ENCODE measurements around the gene USE1.

USE1 gene

DNA sequence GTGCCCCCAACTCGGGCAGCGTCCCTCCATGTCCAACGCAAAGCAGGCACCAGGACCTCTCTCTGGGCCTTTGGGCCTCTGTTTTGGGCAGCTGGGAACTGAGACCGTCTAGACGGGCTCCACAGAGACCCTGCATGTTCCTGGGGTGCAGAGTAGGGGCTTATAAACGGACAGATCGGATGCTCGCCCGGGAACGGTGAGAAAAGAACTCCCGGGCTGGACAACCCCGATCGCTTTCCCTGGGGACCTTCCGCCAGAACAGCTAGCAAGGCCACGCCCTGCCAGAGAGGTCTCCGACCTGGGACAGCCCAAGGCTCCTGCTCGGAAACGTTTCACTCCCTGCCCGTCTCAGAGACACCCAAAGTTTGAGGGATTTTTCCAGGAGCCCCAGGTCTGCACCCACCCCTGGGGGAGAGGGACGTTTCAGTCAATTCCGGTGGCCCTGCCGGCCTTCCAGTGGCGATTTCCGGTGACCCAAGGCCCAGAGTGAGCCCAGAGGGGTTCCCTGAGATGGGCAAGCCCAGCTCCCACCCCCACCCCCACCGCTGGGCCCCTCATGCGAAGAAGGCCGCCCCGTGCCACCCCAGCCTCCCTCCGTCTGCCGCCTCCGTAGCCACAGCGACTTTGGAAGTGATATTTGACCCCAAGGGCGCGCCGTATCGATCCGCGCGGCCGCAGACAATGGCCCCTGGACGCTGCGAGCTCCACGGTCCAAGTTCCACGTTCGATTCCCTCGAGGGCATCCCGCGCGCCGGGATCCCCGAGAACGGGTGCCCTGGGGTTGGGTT is 28.9 kb downstream of the USE1 start:
- Histone ChIP-seq H3K36me3 (peaks cover 0 to 23% (median 16%) of the 10 kb centered on the region in 11 experiments; a peak in 10 of 22 replicates), H4K20me1 (peaks cover 22 to 55% (median 41%) of the 10 kb centered on the region in 11 experiments; a peak in 21 of 22 replicates), H3K4me1 (peaks cover 37 to 64% (median 53%) of the 10 kb centered on the region in 10 experiments), H3K4me2 (peak overlapping the region; percentile 93 to 100 (median 99)), H3K9ac (peak overlapping the region; percentile 83 to 91 (median 87)), H3K27me3 (no peaks in the 10 kb centered on the region), H3K9me3 (replicated peaks in 1 of 11) (no peaks in the 10 kb centered on the region), H3K27ac (peak overlapping the region; percentile 53 to 92 (median 80); a peak in 18 of 22 replicates), H3K4me3 (peak overlapping the region; percentile 79 to 98 (median 90))
- TF ChIP-seq Cebpa-rat (IDR thresholded peaks at IDR 0.05): no peak

DNA sequence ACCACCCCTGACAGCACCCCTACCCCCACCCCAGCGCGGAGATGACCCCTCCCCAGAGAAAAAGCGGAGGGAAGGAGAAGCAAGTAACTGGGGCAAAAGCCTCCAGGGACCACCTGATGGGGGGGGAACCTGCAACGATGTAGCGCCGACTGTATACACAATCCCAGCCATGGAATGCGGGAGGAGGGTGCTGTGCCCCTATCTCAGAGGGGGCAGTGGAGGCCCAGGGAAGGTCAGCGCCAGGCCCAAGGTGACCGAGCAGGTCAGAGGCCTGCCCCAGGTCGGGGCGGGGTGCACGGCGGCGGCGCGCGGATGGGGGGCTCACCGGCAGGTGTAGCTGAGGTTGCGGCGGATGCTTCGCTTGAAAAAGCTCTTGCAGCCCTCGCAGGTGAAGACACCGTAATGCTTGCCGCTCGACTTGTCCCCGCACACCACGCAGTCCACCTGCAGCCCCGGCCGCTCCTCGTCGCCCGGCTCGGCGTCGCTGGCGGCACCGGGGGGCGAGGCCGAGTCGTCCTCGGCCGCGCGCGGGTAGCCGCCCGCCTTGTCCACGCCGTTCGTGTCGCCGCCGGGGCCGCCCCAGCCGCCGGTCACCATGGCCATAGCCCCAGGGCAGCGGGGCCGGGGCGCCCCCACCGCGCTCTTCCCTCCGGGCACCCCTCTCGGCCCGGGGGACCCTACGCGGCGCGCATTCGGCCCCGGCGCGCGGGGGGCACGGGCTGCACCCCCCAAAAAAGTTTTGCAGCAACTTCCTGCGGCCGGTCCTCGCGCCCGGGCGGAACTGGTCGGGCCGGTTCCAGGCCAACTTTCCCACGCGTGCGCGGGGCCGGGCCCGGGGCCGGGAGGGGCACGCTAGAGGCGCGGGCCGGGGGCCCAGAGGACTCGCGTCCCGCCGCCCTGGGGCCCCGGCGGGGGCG is 29.7 kb downstream of the USE1 start:
- TF ChIP-seq Cebpa-rat (IDR thresholded peaks at IDR 0.05): no peak
- Histone ChIP-seq H3K4me1 (peaks cover 37 to 66% (median 55%) of the 10 kb centered on the region in 10 experiments), H3K27me3 (no peaks in the 10 kb centered on the region), H3K9me3 (replicated peaks in 1 of 11) (no peaks in the 10 kb centered on the region), H3K4me2 (peak overlapping the region; percentile 93 to 100 (median 99)), H3K4me3 (peak overlapping the region; percentile 79 to 98 (median 90)), H3K27ac (peak overlapping the region; percentile 53 to 92 (median 80)), H3K9ac (peak overlapping the region; percentile 83 to 91 (median 87)), H3K36me3 (peaks cover 0 to 17% (median 10%) of the 10 kb centered on the region in 11 experiments; a peak in 10 of 22 replicates), H4K20me1 (peaks cover 22 to 53% (median 40%) of the 10 kb centered on the region in 11 experiments; a peak in 21 of 22 replicates)

DNA sequence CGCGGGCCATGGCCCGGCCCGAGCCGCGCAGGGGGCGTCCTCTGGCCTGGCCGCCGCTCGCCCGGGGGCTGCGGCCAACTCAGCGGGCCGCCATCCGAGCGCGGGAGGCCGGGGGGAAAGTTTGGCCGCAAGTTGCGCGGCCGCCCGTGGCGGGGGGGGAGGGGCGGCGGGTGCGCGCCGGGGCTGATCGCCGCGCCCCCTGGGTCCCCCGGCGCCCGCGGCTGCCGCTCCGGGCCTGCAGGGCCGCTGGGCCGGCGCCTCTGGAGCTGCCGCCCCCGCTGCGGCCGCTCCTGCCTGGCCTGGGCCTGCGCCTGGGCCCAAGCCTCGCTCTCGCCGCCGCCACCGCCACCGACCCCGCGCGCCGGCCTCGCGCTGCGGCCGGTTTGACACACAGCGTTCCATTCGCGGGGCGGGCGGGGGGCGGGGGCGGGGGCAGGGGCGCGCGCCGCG is 30.4 kb downstream of the USE1 start, which contains the start of gene NR2F6:
NR2F6 (minus strand) TSS at position 385 of the 450 bp plus-strand sequence. CDS start 699 bp downstream, outside the sequence.
- peak within 1 kb of the TSS; percentile 93 to 100 (median 99) for H3K4me2 ChIP-seq
- H3K9me3 ChIP-seq (replicated peaks in 1 of 11): no peaks in the 10 kb centered on the region
- no peak for TF ChIP-seq Cebpa-rat (IDR thresholded peaks at IDR 0.05)
- peak within 1 kb of the TSS; percentile 78 to 92 (median 88) for H3K27ac ChIP-seq
- H3K36me3 ChIP-seq: peaks cover 0 to 10% (median 3%) of the 10 kb centered on the region in 11 experiments; a peak in 10 of 22 replicates
- peaks cover 18 to 46% (median 34%) of the 10 kb centered on the region in 11 experiments; a peak in 21 of 22 replicates for H4K20me1 ChIP-seq
- no peaks in the 10 kb centered on the region for H3K27me3 ChIP-seq
- H3K9ac ChIP-seq: peak within 1 kb of the TSS; percentile 84 to 91 (median 87)
- peak within 1 kb of the TSS; percentile 79 to 98 (median 90) for H3K4me3 ChIP-seq
- peaks cover 37 to 68% (median 55%) of the 10 kb centered on the region in 10 experiments for H3K4me1 ChIP-seq

DNA sequence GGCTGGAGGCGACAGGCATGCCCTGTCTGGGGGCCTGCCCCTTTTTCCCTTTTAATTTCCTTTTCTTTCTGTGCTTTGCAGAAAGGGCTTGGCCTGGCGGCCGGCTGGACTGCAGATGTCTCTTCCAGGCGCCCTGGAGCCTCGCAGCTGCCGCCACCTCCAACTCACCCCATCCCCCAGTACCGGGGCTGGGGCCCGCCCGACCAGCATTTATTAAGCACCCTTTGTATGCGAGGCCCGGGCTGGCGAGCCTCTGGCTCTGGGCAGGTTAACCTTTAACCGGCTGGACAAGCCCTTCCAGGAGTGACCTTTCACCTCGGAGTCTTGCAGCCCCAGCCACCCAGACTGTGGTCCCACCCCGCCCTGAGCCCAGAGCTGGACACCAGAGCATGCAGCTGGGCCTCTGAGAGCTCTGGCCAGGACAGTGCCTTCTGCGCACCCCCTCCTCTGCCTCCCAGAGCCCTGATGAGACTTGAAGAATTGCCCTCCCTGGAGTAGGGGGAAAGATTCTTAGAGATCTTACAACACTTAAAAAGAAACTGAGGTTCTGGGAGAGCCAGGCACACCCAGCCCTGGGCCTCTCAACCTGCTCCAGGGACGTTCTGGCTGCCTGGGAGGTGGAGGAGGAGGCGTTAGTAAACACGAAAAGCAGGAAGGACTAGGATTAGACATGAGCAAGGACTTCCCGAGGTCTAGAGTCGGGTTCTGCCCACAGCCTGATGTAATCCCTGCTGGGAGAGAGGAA is 31.7 kb downstream of the USE1 start:
- Histone ChIP-seq H3K27ac (peak overlapping the region; percentile 78 to 92 (median 88); a peak in 21 of 22 replicates), H3K36me3 (no peaks in the 10 kb centered on the region), H3K4me1 (peaks cover 35 to 57% (median 49%) of the 10 kb centered on the region in 10 experiments), H3K4me3 (peak overlapping the region; percentile 43 to 94 (median 62)), H3K27me3 (no peaks in the 10 kb centered on the region), H4K20me1 (peaks cover 6 to 33% (median 21%) of the 10 kb centered on the region in 11 experiments; a peak in 20 of 22 replicates), H3K9ac (peak overlapping the region; percentile 80 to 88 (median 85); a peak in 21 of 22 replicates), H3K9me3 (replicated peaks in 1 of 11) (no peaks in the 10 kb centered on the region), H3K4me2 (peak overlapping the region; percentile 76 to 97 (median 93))
- no peak for TF ChIP-seq Cebpa-rat (IDR thresholded peaks at IDR 0.05)

DNA sequence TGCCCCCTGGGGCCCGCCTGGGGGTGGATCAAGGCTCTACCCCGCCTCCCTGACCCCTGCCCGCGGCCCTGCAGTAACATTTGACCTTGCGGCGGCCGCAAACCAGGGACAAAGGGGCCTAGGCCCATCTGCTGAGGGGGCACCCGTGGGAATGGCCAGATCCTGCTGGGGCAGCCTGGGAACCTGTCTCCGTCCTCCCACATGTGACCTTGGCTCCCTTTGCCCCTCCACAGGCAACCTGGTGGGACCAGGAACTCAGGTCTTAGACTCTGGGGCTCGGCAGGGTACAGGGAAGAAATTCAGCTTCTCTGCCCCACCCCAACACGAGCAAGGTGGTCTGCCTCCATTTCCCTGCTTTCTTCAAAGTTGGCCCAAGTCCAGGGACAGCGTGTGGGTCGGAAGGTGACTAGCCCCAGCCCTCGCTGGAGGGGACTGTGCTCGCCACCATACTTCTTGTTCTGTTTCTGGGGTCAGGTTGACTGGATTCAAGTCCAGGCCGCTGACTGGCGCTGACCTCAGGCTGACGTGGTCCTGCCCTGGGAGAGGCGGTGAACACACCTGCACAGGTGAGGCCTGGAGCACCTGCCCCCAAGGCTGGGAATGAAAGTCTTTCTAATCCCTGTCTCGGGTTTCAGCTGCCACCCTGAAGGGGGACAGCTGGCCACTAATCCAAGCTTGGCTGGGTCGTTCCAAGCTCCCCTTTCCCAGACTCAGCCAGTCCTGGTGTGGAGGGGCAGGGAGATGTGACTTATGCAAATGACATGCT is 33.0 kb downstream of the USE1 start:
- no peak for TF ChIP-seq Cebpa-rat (IDR thresholded peaks at IDR 0.05)
- peak overlapping the region in 2 of 11 experiments; percentile 8 to 17; a peak in 1 of 22 replicates for H3K9ac ChIP-seq
- no peaks in the 10 kb centered on the region for H3K36me3 ChIP-seq
- peak overlapping the region in 4 of 11 experiments; percentile 2 to 91 (median 50); a peak in 4 of 22 replicates for H3K27ac ChIP-seq
- H4K20me1 ChIP-seq: peaks cover 0 to 19% (median 8%) of the 10 kb centered on the region in 11 experiments; a peak in 18 of 22 replicates
- no peak overlapping the region for H3K4me3 ChIP-seq
- no peaks in the 10 kb centered on the region for H3K9me3 ChIP-seq (replicated peaks in 1 of 11)
- no peaks in the 10 kb centered on the region for H3K27me3 ChIP-seq
- peak overlapping the region in 8 of 11 experiments; percentile 15 to 97 (median 92); a peak in 11 of 22 replicates for H3K4me2 ChIP-seq
- H3K4me1 ChIP-seq: peaks cover 22 to 45% (median 37%) of the 10 kb centered on the region in 10 experiments

DNA sequence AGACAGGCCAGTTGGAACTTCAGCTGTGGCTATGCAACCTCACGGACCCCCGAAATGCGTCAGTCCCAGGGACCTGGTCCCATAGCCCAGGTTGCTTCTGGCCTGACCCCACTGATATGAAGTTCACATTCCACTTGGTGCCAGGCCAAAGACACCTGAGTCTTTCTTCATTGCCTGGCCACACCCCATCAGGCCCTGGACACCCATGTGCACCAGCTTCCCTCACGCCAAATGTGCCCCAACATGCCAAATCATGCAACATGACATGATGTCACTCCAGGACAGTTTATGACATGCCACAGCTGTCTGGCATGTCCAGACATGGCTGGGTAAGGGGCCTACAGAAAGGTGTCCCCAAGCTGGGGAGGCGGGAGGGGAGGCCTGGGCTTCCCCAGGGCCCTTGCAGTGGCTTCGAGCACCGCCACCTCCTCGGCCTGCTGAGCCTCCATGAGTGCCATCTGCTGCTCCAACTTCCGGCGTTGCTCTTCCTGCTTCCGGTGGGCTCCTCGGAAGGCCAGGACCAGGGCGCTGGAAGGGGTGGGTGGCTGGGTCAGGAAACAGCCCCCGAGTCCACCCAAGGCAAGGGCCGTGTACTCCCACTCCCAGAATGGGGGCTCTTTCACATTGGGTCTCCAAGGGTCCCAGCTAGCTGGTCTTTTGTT is 34.9 kb downstream of the USE1 start:
- Histone ChIP-seq H3K4me3 (no peak overlapping the region), H3K9me3 (replicated peaks in 1 of 11) (no peaks in the 10 kb centered on the region), H3K36me3 (no peaks in the 10 kb centered on the region), H3K9ac (no peak overlapping the region), H3K4me1 (peaks cover 16 to 42% (median 29%) of the 10 kb centered on the region in 10 experiments), H3K27me3 (no peaks in the 10 kb centered on the region), H4K20me1 (peaks cover 0 to 2% (median 0%) of the 10 kb centered on the region in 11 experiments; a peak in 5 of 22 replicates), H3K27ac (no peak overlapping the region; a peak in 2 of 22 replicates), H3K4me2 (no peak overlapping the region; a peak in 1 of 22 replicates)
- TF ChIP-seq Cebpa-rat (IDR thresholded peaks at IDR 0.05): no peak

DNA sequence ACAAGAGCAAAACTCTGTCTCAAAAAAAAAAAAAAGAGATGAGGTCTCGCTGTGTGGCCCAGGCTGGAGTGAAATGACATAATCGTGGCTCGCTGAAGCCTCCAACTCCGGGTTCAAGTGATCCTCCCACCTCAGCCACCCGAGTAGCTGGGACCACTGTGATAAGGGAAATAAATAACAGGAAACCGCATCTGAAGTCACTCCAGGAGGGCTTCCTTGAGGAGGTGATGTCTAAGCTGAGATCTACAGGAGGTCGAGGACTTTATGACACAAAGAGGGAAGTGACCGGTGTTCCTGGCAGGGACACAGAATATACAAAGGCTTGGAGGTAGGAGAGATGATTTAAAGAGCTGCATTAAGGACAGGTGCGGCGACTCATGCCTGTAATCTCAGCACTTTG is 39.5 kb downstream of the USE1 start:
- no peak overlapping the region for H3K4me3 ChIP-seq
- H3K9me3 ChIP-seq (replicated peaks in 1 of 11): no peaks in the 10 kb centered on the region
- no peak for TF ChIP-seq Cebpa-rat (IDR thresholded peaks at IDR 0.05)
- no peak overlapping the region for H3K27ac ChIP-seq
- no peaks in the 10 kb centered on the region for H4K20me1 ChIP-seq
- H3K4me1 ChIP-seq: peaks cover 0 to 20% (median 12%) of the 10 kb centered on the region in 10 experiments; a peak in 10 of 20 replicates
- no peak overlapping the region for H3K9ac ChIP-seq
- H3K27me3 ChIP-seq: no peaks in the 10 kb centered on the region
- H3K36me3 ChIP-seq: no peaks in the 10 kb centered on the region
- peak overlapping the region in 7 of 11 experiments; percentile 9 to 57 (median 15); a peak in 9 of 22 replicates for H3K4me2 ChIP-seq
